ENCODE measurements around the gene STPG4.

GRCh38 chr2:47181176-47181575 is 26.1 kb upstream of the STPG4 start:
- TF ChIP-seq EZH2 (IDR thresholded peaks at IDR 0.05; ENCODE audit: insufficient read depth, poor library complexity, severe bottlenecking), result no peak
- TF ChIP-seq EZH2phosphoT487 (IDR thresholded peaks at IDR 0.05; ENCODE audit: insufficient read depth, low read depth), result no peak

Measured in GM23248 (cell line).